Nephron (organoid): ENCODE results near the gene ITGA5.
A peak's percentile ranks its signal among the peaks of the same experiment; 100 is the strongest.

ENCODE experiments used
- H3K27ac Mint-ChIP-seq, 3 experiments: 2 replicates each; pipeline ENCODE4 v1.8.0; 2020; ENCODE audit warnings: mixed read lengths in 3 of 3, mild to moderate bottlenecking in 2 of 3, moderate library complexity in 1 of 3
- H3K27me3 Mint-ChIP-seq: 2 replicates; pipeline ENCODE4 v1.8.0; 2021; ENCODE audit warnings: low read depth, mild to moderate bottlenecking, moderate library complexity, mixed read lengths
- H3K36me3 Mint-ChIP-seq: 2 replicates; pipeline ENCODE4 v1.8.0; 2020; ENCODE audit warnings: low read depth, mixed read lengths
- H3K4me1 Mint-ChIP-seq: 2 replicates; pipeline ENCODE4 v1.8.0; 2020; ENCODE audit warnings: mixed read lengths
- H3K4me3 Mint-ChIP-seq, 3 experiments: 2 replicates each; pipeline ENCODE4 v1.8.0; 2020; ENCODE audit warnings: mild to moderate bottlenecking in 3 of 3, mixed read lengths in 3 of 3, moderate library complexity in 2 of 3
- H3K9me3 Mint-ChIP-seq: 2 replicates; pipeline ENCODE4 v1.8.0; 2020; ENCODE audit warnings: mixed read lengths
- CTCF ChIP-seq, 3 experiments: fragments of 200-600 bp; sonication (generic); IDR thresholded peaks; one replicate each; pipeline ENCODE4 v1.5.0; 2021; ENCODE audit warnings: antibody characterized with exemption in 3 of 3; ENCODE audit not compliant: unreplicated experiment in 3 of 3

The ITGA5 gene

GRCh38 chr12:54443446-54443845 is 24.4 kb upstream of the ITGA5 start:
- TF ChIP-seq CTCF (IDR thresholded peaks at IDR 0.05; ENCODE audit: unreplicated experiment in 3 of 3), result no peak
- Mint-ChIP-seq H3K36me3 (no peaks in the 10 kb centered on the region), H3K4me1 (peaks cover 11% of the 10 kb centered on the region), H3K27me3 (peaks cover 7% of the 10 kb centered on the region), H3K9me3 (no peaks in the 10 kb centered on the region), H3K27ac (no peak overlapping the region), H3K4me3 (no peak overlapping the region)

- no peak for TF ChIP-seq CTCF (IDR thresholded peaks at IDR 0.05; ENCODE audit: unreplicated experiment in 3 of 3)
- Mint-ChIP-seq H3K27ac (no peak overlapping the region), H3K9me3 (no peaks in the 10 kb centered on the region), H3K36me3 (no peaks in the 10 kb centered on the region), H3K27me3 (peaks cover 2% of the 10 kb centered on the region), H3K4me1 (peaks cover 11% of the 10 kb centered on the region), H3K4me3 (no peak overlapping the region)
Measured at GRCh38 chr12:54442961-54443360, 23.9 kb upstream of the ITGA5 start.

- H3K4me1 Mint-ChIP-seq, result peaks cover 11% of the 10 kb centered on the region
- no peak overlapping the region for H3K4me3 Mint-ChIP-seq
- no peaks in the 10 kb centered on the region for H3K9me3 Mint-ChIP-seq
- H3K36me3 Mint-ChIP-seq, result no peaks in the 10 kb centered on the region
- H3K27me3 Mint-ChIP-seq, result no peaks in the 10 kb centered on the region
- TF ChIP-seq CTCF (IDR thresholded peaks at IDR 0.05; ENCODE audit: unreplicated experiment in 3 of 3), result no peak
- H3K27ac Mint-ChIP-seq, result no peak overlapping the region
Measured at GRCh38 chr12:54442099-54442498, 23.0 kb upstream of the ITGA5 start.

GRCh38 chr12:54439521-54440255 is 20.6 kb upstream of the ITGA5 start:
- Mint-ChIP-seq H3K27ac (peak overlapping the region in 1 of 3 experiments; percentile 55), H3K4me1 (peaks cover 11% of the 10 kb centered on the region), H3K27me3 (no peaks in the 10 kb centered on the region), H3K9me3 (no peaks in the 10 kb centered on the region), H3K4me3 (no peak overlapping the region), H3K36me3 (no peaks in the 10 kb centered on the region)
- peak; percentile 76 to 85 (median 80) for TF ChIP-seq CTCF (IDR thresholded peaks at IDR 0.05; ENCODE audit: unreplicated experiment in 3 of 3)

- no peaks in the 10 kb centered on the region for H3K36me3 Mint-ChIP-seq
- H3K9me3 Mint-ChIP-seq, result no peaks in the 10 kb centered on the region
- H3K4me1 Mint-ChIP-seq, result peaks cover 11% of the 10 kb centered on the region
- no peak for TF ChIP-seq CTCF (IDR thresholded peaks at IDR 0.05; ENCODE audit: unreplicated experiment in 3 of 3)
- no peak overlapping the region for H3K27ac Mint-ChIP-seq
- H3K27me3 Mint-ChIP-seq, result no peaks in the 10 kb centered on the region
- H3K4me3 Mint-ChIP-seq, result no peak overlapping the region
Measured at GRCh38 chr12:54439096-54439495, 20.0 kb upstream of the ITGA5 start.

- Mint-ChIP-seq H3K9me3 (no peaks in the 10 kb centered on the region), H3K4me3 (no peak overlapping the region), H3K4me1 (peaks cover 11% of the 10 kb centered on the region), H3K27me3 (no peaks in the 10 kb centered on the region), H3K27ac (no peak overlapping the region), H3K36me3 (no peaks in the 10 kb centered on the region)
- TF ChIP-seq CTCF (IDR thresholded peaks at IDR 0.05; ENCODE audit: unreplicated experiment in 3 of 3), result no peak
Measured at GRCh38 chr12:54438517-54438916, 19.5 kb upstream of the ITGA5 start.
